ENCODE measurements around the gene OLIG1.
A peak's percentile ranks its signal among the peaks of the same experiment; 100 is the strongest.

Gene OLIG1, protein sequence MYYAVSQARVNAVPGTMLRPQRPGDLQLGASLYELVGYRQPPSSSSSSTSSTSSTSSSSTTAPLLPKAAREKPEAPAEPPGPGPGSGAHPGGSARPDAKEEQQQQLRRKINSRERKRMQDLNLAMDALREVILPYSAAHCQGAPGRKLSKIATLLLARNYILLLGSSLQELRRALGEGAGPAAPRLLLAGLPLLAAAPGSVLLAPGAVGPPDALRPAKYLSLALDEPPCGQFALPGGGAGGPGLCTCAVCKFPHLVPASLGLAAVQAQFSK

DNA sequence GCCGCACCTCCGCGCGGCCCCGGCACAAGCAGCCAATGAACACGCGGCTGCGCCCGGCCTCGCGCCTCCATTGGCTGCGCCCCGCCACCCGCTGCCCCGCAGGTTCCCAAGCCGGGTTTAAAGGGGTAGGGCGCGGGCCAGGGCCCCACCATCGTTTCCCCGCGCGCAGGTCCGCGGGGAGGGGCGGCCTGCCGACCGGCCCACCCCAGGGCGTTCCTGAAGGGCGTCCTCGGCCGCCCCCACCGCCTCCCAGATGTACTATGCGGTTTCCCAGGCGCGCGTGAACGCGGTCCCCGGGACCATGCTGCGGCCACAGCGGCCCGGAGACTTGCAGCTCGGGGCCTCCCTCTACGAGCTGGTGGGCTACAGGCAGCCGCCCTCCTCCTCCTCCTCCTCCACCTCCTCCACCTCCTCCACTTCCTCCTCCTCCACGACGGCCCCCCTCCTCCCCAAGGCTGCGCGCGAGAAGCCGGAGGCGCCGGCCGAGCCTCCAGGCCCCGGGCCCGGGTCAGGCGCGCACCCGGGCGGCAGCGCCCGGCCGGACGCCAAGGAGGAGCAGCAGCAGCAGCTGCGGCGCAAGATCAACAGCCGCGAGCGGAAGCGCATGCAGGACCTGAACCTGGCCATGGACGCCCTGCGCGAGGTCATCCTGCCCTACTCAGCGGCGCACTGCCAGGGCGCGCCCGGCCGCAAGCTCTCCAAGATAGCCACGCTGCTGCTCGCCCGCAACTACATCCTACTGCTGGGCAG, at the start of gene OLIG1:
Gene OLIG1, plus strand, starts transcription at position 148 of the 750 bp plus-strand sequence. Its CDS starts 106 bp downstream, at position 254.
- Mint-ChIP-seq H3K4me1 (ENCODE audit: low read depth) (peaks cover 21% of the 10 kb centered on the region), H3K27ac (no peak within 1 kb of the TSS), H3K36me3 (ENCODE audit: low read depth) (no peaks in the 10 kb centered on the region), H3K9me3 (no peaks in the 10 kb centered on the region), H3K4me3 (peak within 1 kb of the TSS; percentile 72), H3K27me3 (peaks cover 85% of the 10 kb centered on the region)
- DNase-seq, result peak; percentile 66

GRCh38 chr21:33020558-33021100, 49.3 kb upstream of the OLIG1 start:
- H3K9me3 Mint-ChIP-seq, result no peaks in the 10 kb centered on the region
- H3K4me1 Mint-ChIP-seq (ENCODE audit: low read depth), result peaks cover 37% of the 10 kb centered on the region
- H3K27me3 Mint-ChIP-seq, result peaks cover 93% of the 10 kb centered on the region
- H3K36me3 Mint-ChIP-seq (ENCODE audit: low read depth), result no peaks in the 10 kb centered on the region
- DNase-seq, result no peak
- H3K27ac Mint-ChIP-seq, result no peak overlapping the region
- H3K4me3 Mint-ChIP-seq, result peak overlapping the region; percentile 36

DNA sequence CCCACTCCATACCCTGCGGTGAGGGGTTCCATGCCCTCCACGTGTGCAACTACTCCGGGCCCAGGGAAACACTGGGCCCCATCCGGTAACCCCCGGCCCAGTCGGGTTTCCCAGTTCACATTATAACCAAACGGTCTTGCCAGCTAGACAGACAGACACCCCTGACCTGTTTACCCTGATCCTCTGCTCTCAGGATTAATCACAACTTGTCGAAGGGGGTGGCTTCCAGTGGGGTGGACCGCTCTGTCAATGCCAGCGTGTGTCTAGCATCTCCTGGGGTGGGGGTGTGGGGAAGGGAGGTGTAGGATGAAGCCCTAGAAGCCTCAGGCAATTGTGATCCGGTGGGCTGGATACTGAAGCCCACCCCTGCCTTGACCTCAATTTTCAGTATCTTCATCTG, 48.8 kb upstream of the OLIG1 start:
- no peak overlapping the region for H3K27ac Mint-ChIP-seq
- H3K4me1 Mint-ChIP-seq (ENCODE audit: low read depth), result peaks cover 41% of the 10 kb centered on the region
- peaks cover 93% of the 10 kb centered on the region for H3K27me3 Mint-ChIP-seq
- H3K4me3 Mint-ChIP-seq, result no peak overlapping the region
- no peaks in the 10 kb centered on the region for H3K9me3 Mint-ChIP-seq
- no peak for DNase-seq
- no peaks in the 10 kb centered on the region for H3K36me3 Mint-ChIP-seq (ENCODE audit: low read depth)

DNA sequence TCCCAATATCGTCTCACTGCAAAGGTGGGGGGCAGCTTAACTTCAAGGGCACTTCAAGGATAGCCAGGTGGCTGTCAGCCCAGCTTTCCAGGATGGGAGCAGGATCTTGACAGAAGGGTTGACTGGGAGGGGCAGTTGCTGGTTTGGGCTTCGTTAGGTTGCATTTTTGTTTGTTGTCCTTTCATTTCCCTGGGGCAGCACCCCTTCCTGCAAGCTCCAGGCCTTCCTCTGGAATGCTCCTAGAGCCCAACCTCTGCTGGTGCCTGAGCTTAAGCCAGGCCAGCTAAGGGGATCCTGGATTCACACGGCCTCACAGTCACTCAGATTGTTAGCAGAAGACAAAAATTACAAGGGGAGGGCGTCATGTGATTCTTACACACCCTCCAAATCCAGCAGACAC, 48.3 kb upstream of the OLIG1 start:
- no peak overlapping the region for H3K4me3 Mint-ChIP-seq
- H3K4me1 Mint-ChIP-seq (ENCODE audit: low read depth), result peaks cover 46% of the 10 kb centered on the region
- no peak overlapping the region for H3K27ac Mint-ChIP-seq

GRCh38 chr21:33022489-33022827, 47.5 kb upstream of the OLIG1 start:
- H3K27me3 Mint-ChIP-seq, result peaks cover 91% of the 10 kb centered on the region
- H3K27ac Mint-ChIP-seq, result peak overlapping the region; percentile 51
- H3K36me3 Mint-ChIP-seq (ENCODE audit: low read depth), result no peaks in the 10 kb centered on the region
- peaks cover 51% of the 10 kb centered on the region for H3K4me1 Mint-ChIP-seq (ENCODE audit: low read depth)
- no peak overlapping the region for H3K4me3 Mint-ChIP-seq
- DNase-seq, result no peak
- H3K9me3 Mint-ChIP-seq, result no peaks in the 10 kb centered on the region

More for the DNA sequence above, 48.3 kb upstream of the OLIG1 start:
- H3K36me3 Mint-ChIP-seq (ENCODE audit: low read depth), result no peaks in the 10 kb centered on the region
- H3K9me3 Mint-ChIP-seq, result no peaks in the 10 kb centered on the region
- peaks cover 93% of the 10 kb centered on the region for H3K27me3 Mint-ChIP-seq
- no peak for DNase-seq

- H3K36me3 Mint-ChIP-seq (ENCODE audit: low read depth), result no peaks in the 10 kb centered on the region
- DNase-seq, result no peak
- peak overlapping the region; percentile 51 for H3K27ac Mint-ChIP-seq
- H3K4me3 Mint-ChIP-seq, result no peak overlapping the region
- peaks cover 88% of the 10 kb centered on the region for H3K27me3 Mint-ChIP-seq
- H3K4me1 Mint-ChIP-seq (ENCODE audit: low read depth), result peaks cover 51% of the 10 kb centered on the region
- H3K9me3 Mint-ChIP-seq, result no peaks in the 10 kb centered on the region
Measured at GRCh38 chr21:33022828-33023573, 46.9 kb upstream of the OLIG1 start.

DNA sequence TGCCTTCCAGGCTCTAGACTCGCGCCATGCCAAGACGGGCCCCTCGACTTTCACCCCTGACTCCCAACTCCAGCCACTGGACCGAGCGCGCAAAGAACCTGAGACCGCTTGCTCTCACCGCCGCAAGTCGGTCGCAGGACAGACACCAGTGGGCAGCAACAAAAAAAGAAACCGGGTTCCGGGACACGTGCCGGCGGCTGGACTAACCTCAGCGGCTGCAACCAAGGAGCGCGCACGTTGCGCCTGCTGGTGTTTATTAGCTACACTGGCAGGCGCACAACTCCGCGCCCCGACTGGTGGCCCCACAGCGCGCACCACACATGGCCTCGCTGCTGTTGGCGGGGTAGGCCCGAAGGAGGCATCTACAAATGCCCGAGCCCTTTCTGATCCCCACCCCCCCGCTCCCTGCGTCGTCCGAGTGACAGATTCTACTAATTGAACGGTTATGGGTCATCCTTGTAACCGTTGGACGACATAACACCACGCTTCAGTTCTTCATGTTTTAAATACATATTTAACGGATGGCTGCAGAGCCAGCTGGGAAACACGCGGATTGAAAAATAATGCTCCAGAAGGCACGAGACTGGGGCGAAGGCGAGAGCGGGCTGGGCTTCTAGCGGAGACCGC, 46.3 kb upstream of the OLIG1 start:
- H3K27me3 Mint-ChIP-seq, result peaks cover 88% of the 10 kb centered on the region
- H3K27ac Mint-ChIP-seq, result peak overlapping the region; percentile 39
- no peaks in the 10 kb centered on the region for H3K36me3 Mint-ChIP-seq (ENCODE audit: low read depth)
- H3K9me3 Mint-ChIP-seq, result no peaks in the 10 kb centered on the region
- H3K4me1 Mint-ChIP-seq (ENCODE audit: low read depth), result peaks cover 57% of the 10 kb centered on the region
- no peak for DNase-seq
- peak overlapping the region; percentile 12 for H3K4me3 Mint-ChIP-seq

DNA sequence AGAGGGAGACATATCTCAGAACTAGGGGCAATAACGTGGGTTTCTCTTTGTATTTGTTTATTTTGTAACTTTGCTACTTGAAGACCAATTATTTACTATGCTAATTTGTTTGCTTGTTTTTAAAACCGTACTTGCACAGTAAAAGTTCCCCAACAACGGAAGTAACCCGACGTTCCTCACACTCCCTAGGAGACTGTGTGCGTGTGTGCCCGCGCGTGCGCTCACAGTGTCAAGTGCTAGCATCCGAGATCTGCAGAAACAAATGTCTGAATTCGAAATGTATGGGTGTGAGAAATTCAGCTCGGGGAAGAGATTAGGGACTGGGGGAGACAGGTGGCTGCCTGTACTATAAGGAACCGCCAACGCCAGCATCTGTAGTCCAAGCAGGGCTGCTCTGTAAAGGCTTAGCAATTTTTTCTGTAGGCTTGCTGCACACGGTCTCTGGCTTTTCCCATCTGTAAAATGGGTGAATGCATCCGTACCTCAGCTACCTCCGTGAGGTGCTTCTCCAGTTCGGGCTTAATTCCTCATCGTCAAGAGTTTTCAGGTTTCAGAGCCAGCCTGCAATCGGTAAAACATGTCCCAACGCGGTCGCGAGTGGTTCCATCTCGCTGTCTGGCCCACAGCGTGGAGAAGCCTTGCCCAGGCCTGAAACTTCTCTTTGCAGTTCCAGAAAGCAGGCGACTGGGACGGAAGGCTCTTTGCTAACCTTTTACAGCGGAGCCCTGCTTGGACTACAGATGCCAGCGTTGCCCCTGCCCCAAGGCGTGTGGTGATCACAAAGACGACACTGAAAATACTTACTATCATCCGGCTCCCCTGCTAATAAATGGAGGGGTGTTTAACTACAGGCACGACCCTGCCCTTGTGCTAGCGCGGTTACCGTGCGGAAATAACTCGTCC, 45.5 kb upstream of the OLIG1 start:
- DNase-seq, result no peak
- Mint-ChIP-seq H3K27me3 (peaks cover 88% of the 10 kb centered on the region), H3K36me3 (ENCODE audit: low read depth) (no peaks in the 10 kb centered on the region), H3K4me3 (peak overlapping the region; percentile 6), H3K4me1 (ENCODE audit: low read depth) (peaks cover 60% of the 10 kb centered on the region), H3K9me3 (no peaks in the 10 kb centered on the region), H3K27ac (peak overlapping the region; percentile 39)

GRCh38 chr21:33025106-33025488, 44.8 kb upstream of the OLIG1 start:
- H3K9me3 Mint-ChIP-seq, result no peaks in the 10 kb centered on the region
- no peaks in the 10 kb centered on the region for H3K36me3 Mint-ChIP-seq (ENCODE audit: low read depth)
- no peak for DNase-seq
- peak overlapping the region; percentile 15 for H3K4me3 Mint-ChIP-seq
- no peak overlapping the region for H3K27ac Mint-ChIP-seq
- H3K4me1 Mint-ChIP-seq (ENCODE audit: low read depth), result peaks cover 61% of the 10 kb centered on the region
- H3K27me3 Mint-ChIP-seq, result peaks cover 91% of the 10 kb centered on the region

GRCh38 chr21:33025489-33026442, 44.2 kb upstream of the OLIG1 start, which contains the start of gene OLIG2:
Gene OLIG2 (plus strand): TSS chr21:33025935. CDS start chr21:33026863, 928 bp downstream.
- no peaks in the 10 kb centered on the region for H3K9me3 Mint-ChIP-seq
- H3K4me1 Mint-ChIP-seq (ENCODE audit: low read depth), result peaks cover 55% of the 10 kb centered on the region
- no peaks in the 10 kb centered on the region for H3K36me3 Mint-ChIP-seq (ENCODE audit: low read depth)
- peaks cover 92% of the 10 kb centered on the region for H3K27me3 Mint-ChIP-seq
- peak within 1 kb of the TSS; percentile 29 for H3K27ac Mint-ChIP-seq
- H3K4me3 Mint-ChIP-seq, result peak within 1 kb of the TSS; percentile 49
- peak; percentile 45 for DNase-seq

DNA sequence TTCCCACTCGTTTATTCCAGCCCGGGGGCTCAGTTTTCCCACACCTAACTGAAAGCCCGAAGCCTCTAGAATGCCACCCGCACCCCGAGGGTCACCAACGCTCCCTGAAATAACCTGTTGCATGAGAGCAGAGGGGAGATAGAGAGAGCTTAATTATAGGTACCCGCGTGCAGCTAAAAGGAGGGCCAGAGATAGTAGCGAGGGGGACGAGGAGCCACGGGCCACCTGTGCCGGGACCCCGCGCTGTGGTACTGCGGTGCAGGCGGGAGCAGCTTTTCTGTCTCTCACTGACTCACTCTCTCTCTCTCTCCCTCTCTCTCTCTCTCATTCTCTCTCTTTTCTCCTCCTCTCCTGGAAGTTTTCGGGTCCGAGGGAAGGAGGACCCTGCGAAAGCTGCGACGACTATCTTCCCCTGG, 43.5 kb upstream of the OLIG1 start:
- Mint-ChIP-seq H3K36me3 (ENCODE audit: low read depth) (no peaks in the 10 kb centered on the region), H3K4me3 (peak overlapping the region; percentile 49), H3K9me3 (no peaks in the 10 kb centered on the region), H3K27ac (peak overlapping the region; percentile 29), H3K4me1 (ENCODE audit: low read depth) (peaks cover 53% of the 10 kb centered on the region), H3K27me3 (peaks cover 92% of the 10 kb centered on the region)
- DNase-seq, result no peak

- Mint-ChIP-seq H3K36me3 (ENCODE audit: low read depth) (no peaks in the 10 kb centered on the region), H3K9me3 (no peaks in the 10 kb centered on the region), H3K27ac (peak overlapping the region; percentile 72), H3K27me3 (peaks cover 92% of the 10 kb centered on the region), H3K4me1 (ENCODE audit: low read depth) (peaks cover 53% of the 10 kb centered on the region), H3K4me3 (peak overlapping the region; percentile 49)
- DNase-seq, result peak; percentile 47
Measured at GRCh38 chr21:33026878-33027400, 43.0 kb upstream of the OLIG1 start.

Measured in activated T-cell treated with anti-CD3 and anti-CD28 coated beads, Interleukin-2, amount 50 U/mL, for 24 hours (primary cell).